Fibroblast of mammary gland (primary cell): ENCODE data around the gene UCK1.

Experiments
- DNase-seq: peaks from one replicate; pipeline ENCODE4 v3.0.0-alpha.2; 2010; ENCODE audit warnings: low read depth
- H3K4me3 ChIP-seq: 2 replicates; pipeline ENCODE4 v1.5.1; 2011; ENCODE audit warnings: low read depth, mild to moderate bottlenecking, low read length, moderate library complexity; ENCODE audit not compliant: control insufficient read depth
- TF ChIP-seq, protein P1 (sequence below): conservative IDR thresholded peaks from 2 replicates; pipeline ENCODE4 v1.5.1; 2011; ENCODE audit warnings: low read depth, low read length, inconsistent platforms; ENCODE audit not compliant: control insufficient read depth, insufficient read depth

UCK1 gene

GRCh38 chr9:131484560-131485185 lies 46.4 kb downstream of the UCK1 start:
- no peak for DNase-seq
- TF ChIP-seq, protein P1, sequence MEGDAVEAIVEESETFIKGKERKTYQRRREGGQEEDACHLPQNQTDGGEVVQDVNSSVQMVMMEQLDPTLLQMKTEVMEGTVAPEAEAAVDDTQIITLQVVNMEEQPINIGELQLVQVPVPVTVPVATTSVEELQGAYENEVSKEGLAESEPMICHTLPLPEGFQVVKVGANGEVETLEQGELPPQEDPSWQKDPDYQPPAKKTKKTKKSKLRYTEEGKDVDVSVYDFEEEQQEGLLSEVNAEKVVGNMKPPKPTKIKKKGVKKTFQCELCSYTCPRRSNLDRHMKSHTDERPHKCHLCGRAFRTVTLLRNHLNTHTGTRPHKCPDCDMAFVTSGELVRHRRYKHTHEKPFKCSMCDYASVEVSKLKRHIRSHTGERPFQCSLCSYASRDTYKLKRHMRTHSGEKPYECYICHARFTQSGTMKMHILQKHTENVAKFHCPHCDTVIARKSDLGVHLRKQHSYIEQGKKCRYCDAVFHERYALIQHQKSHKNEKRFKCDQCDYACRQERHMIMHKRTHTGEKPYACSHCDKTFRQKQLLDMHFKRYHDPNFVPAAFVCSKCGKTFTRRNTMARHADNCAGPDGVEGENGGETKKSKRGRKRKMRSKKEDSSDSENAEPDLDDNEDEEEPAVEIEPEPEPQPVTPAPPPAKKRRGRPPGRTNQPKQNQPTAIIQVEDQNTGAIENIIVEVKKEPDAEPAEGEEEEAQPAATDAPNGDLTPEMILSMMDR, result no peak
- H3K4me3 ChIP-seq, result no peak overlapping the region

DNA sequence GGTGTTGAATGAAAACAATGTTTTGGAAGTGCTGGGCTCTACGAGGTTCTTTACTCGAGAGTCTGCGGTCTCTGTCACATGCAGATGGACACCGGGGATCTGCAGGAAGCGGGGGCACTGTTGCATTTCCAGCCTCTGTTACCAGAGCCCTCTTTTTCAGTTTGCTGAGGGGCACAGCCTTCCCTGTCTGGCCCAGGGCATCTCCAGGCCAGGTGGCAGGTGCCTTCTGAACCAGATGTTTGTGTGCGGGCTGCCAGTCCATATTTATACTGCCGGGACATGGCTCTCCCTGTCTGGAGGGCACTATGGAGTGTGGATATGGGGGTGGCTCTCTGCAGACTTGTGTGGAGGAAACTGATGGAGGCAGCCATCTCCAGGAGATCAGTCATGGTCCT lies 47.0 kb downstream of the UCK1 start:
- no peak overlapping the region for H3K4me3 ChIP-seq
- no peak for DNase-seq
- TF ChIP-seq, protein P1, result no peak

- TF ChIP-seq, protein P1, result no peak
- DNase-seq, result no peak
- H3K4me3 ChIP-seq, result no peak overlapping the region
These were observed 47.6 kb downstream of the UCK1 start for GRCh38 chr9:131483319-131484050.

- no peak overlapping the region for H3K4me3 ChIP-seq
- no peak for DNase-seq
- TF ChIP-seq, protein P1, result no peak
These were observed 48.6 kb downstream of the UCK1 start for GRCh38 chr9:131482343-131483006.

DNA sequence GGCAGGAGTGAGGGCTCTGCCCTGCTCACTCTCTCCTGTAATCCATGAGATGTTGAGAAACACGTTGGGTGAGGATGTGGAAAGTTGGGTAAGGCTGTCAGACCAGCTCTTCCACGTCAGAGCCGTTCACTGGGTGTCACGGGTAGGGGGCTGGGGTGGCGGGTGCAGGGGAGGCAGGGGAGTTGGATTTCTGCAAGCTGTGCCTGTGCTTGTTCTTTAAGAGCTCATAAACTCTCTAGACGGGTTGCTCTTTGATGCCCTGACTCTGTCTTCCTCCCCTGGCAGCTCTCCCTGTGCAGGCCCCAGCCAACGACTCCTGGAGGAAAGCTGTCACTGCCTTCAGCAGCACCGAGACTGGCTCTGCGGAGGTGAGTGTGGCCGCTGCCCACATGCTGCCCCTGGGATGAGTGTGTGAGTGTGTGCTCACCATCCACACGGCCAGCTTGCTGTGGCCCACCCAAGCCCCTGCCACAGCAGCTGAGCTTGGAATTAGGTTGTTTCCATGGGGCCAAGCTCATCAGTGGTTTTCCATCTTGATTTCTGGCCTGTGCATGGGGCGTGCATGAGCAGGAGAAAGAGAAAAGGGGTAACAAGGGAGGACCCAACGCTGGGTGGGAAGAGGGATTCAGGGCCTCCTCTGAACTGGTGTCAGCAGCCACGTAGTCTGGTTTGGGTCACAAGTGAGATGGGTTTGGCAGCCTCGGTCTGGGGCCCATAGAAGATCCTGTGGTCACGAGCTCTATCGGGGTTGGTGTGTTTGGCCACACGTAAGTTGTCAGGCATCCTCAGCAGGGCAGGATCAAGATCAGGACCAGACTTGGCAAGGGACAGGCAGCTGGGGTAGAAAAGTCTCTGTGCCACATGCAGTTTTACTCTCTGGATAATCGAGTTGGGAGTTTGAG lies 49.4 kb downstream of the UCK1 start:
- DNase-seq, result no peak
- H3K4me3 ChIP-seq, result no peak overlapping the region
- TF ChIP-seq, protein P1, result no peak

GRCh38 chr9:131480258-131480657 lies 50.8 kb downstream of the UCK1 start:
- no peak for DNase-seq
- H3K4me3 ChIP-seq, result no peak overlapping the region

More at GRCh38 chr9:131480258-131480657, 50.8 kb downstream of the UCK1 start:
- TF ChIP-seq, protein P1, result no peak
